GM12878 (cell line): ENCODE measurements around the gene RALB. TPM values are rescaled to one million over a fixed set of nuclear protein-coding genes. Genes with fewer than 3 reads are reported as not detected.

Experiments used
- ATAC-seq: fragments of 200-7000 bp; cut with Tn5 transposase; 3 replicates; pipeline ENCODE4 v1.9.1; 2020; ENCODE audit warnings: mild to moderate bottlenecking, moderate library complexity
- BruUV-seq: library from RNA; stranded (reverse); fragments of 400-500 nt; replicated peaks from 2 replicates; lab custom pipeline; 2021; lab: Mats Ljungman, UMichigan
- CTCF ChIA-PET: fragments of 300-600 bp; sonication (Branson Sonifier 250); formaldehyde crosslinking; extraction: SDS; loops from one replicate; lab custom pipeline; 2021; ENCODE audit warnings: inconsistent platforms; lab: Yijun Ruan, JAX
- POLR2A ChIA-PET: fragments of 350-600 bp; formaldehyde crosslinking; extraction: SDS; loops from one replicate; lab custom pipeline; 2021; ENCODE audit warnings: inconsistent platforms; lab: Charles Lee
- RAD21 ChIA-PET: fragments of 300-600 bp; sonication (Branson Sonifier 250); formaldehyde crosslinking; loops from one replicate; lab custom pipeline; 2023; ENCODE audit warnings: antibody characterized with exemption; ENCODE audit not compliant: unreplicated experiment; lab: Charles Lee
- SMC1A ChIA-PET: fragments of 300-600 bp; sonication (Branson Sonifier 250); formaldehyde crosslinking; loops from one replicate; lab custom pipeline; 2023; ENCODE audit not compliant: unreplicated experiment, uncharacterized antibody; lab: Charles Lee
- DNase-seq: peaks from one replicate; pipeline ENCODE4 v3.0.0-alpha.2; 2011; ENCODE audit warnings: low read depth, low spot score
- FAIRE-seq: peaks from 3 replicates; lab custom pipeline; 2011; peaks lifted over from hg19 to GRCh38; lab: Jason Lieb, UNC
- H2AFZ ChIP-seq: 2 replicates; pipeline ENCODE4 v1.6.0; 2011; ENCODE audit warnings: low read depth, low read length, control low read depth; ENCODE audit not compliant: control insufficient read depth
- H3K27ac ChIP-seq: 2 replicates; pipeline ENCODE4 v1.5.1; 2011; ENCODE audit warnings: control low read depth; ENCODE audit not compliant: control insufficient read depth, insufficient read depth
- H3K27me3 ChIP-seq, 2 experiments: replicated peaks in 1 of 2; 2 replicates each; pipeline versions ENCODE4 v1.6.0 to v1.6.1; 2011; ENCODE audit warnings: low read length in 1 of 2; ENCODE audit not compliant: control insufficient read depth in 2 of 2, insufficient read depth in 2 of 2
- H3K36me3 ChIP-seq, 2 experiments: 2 replicates each; pipeline ENCODE4 v1.5.1; 2011; ENCODE audit warnings: low read length in 1 of 2; ENCODE audit not compliant: control insufficient read depth in 2 of 2, insufficient read depth in 2 of 2
- H3K4me1 ChIP-seq: 2 replicates; pipeline ENCODE4 v1.6.1; 2011; ENCODE audit warnings: mild to moderate bottlenecking, low read length, moderate library complexity, mixed read lengths; ENCODE audit not compliant: control insufficient read depth, insufficient read depth
- H3K4me2 ChIP-seq: 2 replicates; pipeline ENCODE4 v1.6.0; 2011; ENCODE audit warnings: control low read depth; ENCODE audit not compliant: control insufficient read depth, insufficient read depth
- H3K4me3 ChIP-seq: fragments of 200-600 bp; sonication (generic); 2 replicates; pipeline ENCODE4 v1.5.1; 2016
- H3K79me2 ChIP-seq: 2 replicates; pipeline ENCODE4 v1.6.0; 2011; ENCODE audit warnings: low read length; ENCODE audit not compliant: control insufficient read depth, insufficient read depth
- H3K9ac ChIP-seq: 2 replicates; pipeline ENCODE4 v1.8.0; 2011; ENCODE audit warnings: low read length, control low read depth, mixed read lengths; ENCODE audit not compliant: control insufficient read depth, insufficient read depth
- H3K9me3 ChIP-seq: replicated peaks from 3 replicates; pipeline ENCODE4 v1.5.1; 2011; ENCODE audit warnings: mild to moderate bottlenecking, low read length; ENCODE audit not compliant: control insufficient read depth, insufficient read depth
- H4K20me1 ChIP-seq: 2 replicates; pipeline ENCODE4 v1.6.0; 2011; ENCODE audit not compliant: control insufficient read depth, insufficient read depth
- ATF2 ChIP-seq: IDR thresholded peaks from 2 replicates; pipeline ENCODE4 v1.6.1; 2012; ENCODE audit warnings: low read length, inconsistent platforms
- BHLHE40 ChIP-seq, 2 experiments: fragments of 450-650 bp in 1 of 2; IDR thresholded peaks; 2 replicates each; pipeline ENCODE4 v1.6.1; 2011 to 2017; ENCODE audit warnings: low read depth in 2 of 2, borderline replicate concordance in 1 of 2, improper control_type of control experiment in 1 of 2, low read length in 1 of 2, mild to moderate bottlenecking in 1 of 2
- BMI1 ChIP-seq: fragments of 450-650 bp; IDR thresholded peaks from 2 replicates; pipeline ENCODE4 v1.6.1; 2016; ENCODE audit warnings: mild to moderate bottlenecking, moderate library complexity, borderline replicate concordance
- EZH2 ChIP-seq: IDR thresholded peaks from 2 replicates; pipeline ENCODE4 v1.6.1; 2012; ENCODE audit warnings: low read depth, mild to moderate bottlenecking, control low read depth, inconsistent platforms, low read length, borderline replicate concordance; ENCODE audit not compliant: control insufficient read depth
- GATAD2B ChIP-seq: fragments of 450-650 bp; conservative IDR thresholded peaks from 2 replicates; pipeline ENCODE4 v1.6.1; 2017; ENCODE audit warnings: low read depth, mild to moderate bottlenecking, moderate library complexity
- HDAC6 ChIP-seq: fragments of 200-600 bp; sonication (generic); IDR thresholded peaks from one replicate; pipeline ENCODE4 v1.8.0; 2017; ENCODE audit warnings: antibody characterized with exemption; ENCODE audit not compliant: unreplicated experiment
- HDGF ChIP-seq: fragments of 450-650 bp; IDR thresholded peaks from 2 replicates; pipeline ENCODE4 v1.6.1; 2016; ENCODE audit warnings: antibody characterized with exemption
- KDM1A ChIP-seq: fragments of 200-600 bp; sonication (generic); IDR thresholded peaks from 2 replicates; pipeline ENCODE4 v1.6.1; 2016; ENCODE audit warnings: borderline replicate concordance
- LARP7 ChIP-seq: fragments of 450-650 bp; IDR thresholded peaks from 2 replicates; pipeline ENCODE4 v1.6.1; 2017; ENCODE audit warnings: mild to moderate bottlenecking
- MEF2B ChIP-seq: fragments of 450-650 bp; IDR thresholded peaks from 2 replicates; pipeline ENCODE4 v1.6.1; 2018; ENCODE audit warnings: mild to moderate bottlenecking, moderate library complexity; ENCODE audit not compliant: partially characterized antibody, poor library complexity, severe bottlenecking
- PKNOX1 ChIP-seq: fragments of 450-650 bp; IDR thresholded peaks from 2 replicates; pipeline ENCODE4 v1.6.1; 2016; ENCODE audit warnings: mild to moderate bottlenecking
- POU2F2 ChIP-seq: IDR thresholded peaks from 3 replicates; pipeline ENCODE4 v1.6.1; 2011; ENCODE audit warnings: low read depth, mild to moderate bottlenecking, low read length, borderline replicate concordance
- RAD51 ChIP-seq: fragments of 450-650 bp; IDR thresholded peaks from 2 replicates; pipeline ENCODE4 v1.6.1; 2016; ENCODE audit warnings: moderate library complexity, mild to moderate bottlenecking, inconsistent platforms
- RBBP5 ChIP-seq: fragments of 200-600 bp; sonication (generic); conservative IDR thresholded peaks from 2 replicates; pipeline ENCODE4 v1.6.1; 2016
- SMAD1 ChIP-seq: fragments of 450-650 bp; IDR thresholded peaks from 2 replicates; pipeline ENCODE4 v1.6.1; 2018; ENCODE audit warnings: mild to moderate bottlenecking, low read depth; ENCODE audit not compliant: partially characterized antibody
- SP1 ChIP-seq: IDR thresholded peaks from one replicate; pipeline ENCODE4 v1.6.1; 2011; ENCODE audit warnings: low read depth, low read length
- TAF1 ChIP-seq: IDR thresholded peaks from 2 replicates; pipeline ENCODE4 v1.6.1; 2011; ENCODE audit warnings: mild to moderate bottlenecking, low read depth, low read length, borderline replicate concordance
- TBL1XR1 ChIP-seq: IDR thresholded peaks from 2 replicates; pipeline ENCODE4 v1.6.1; 2012; ENCODE audit warnings: low read depth, low read length, improper control_type of control experiment
- TCF12 ChIP-seq: IDR thresholded peaks from 2 replicates; pipeline ENCODE4 v1.6.1; 2011; ENCODE audit warnings: low read depth, mild to moderate bottlenecking, low read length
- YY1 ChIP-seq: IDR thresholded peaks from 2 replicates; pipeline ENCODE4 v1.6.1; 2011; ENCODE audit warnings: low read depth, mild to moderate bottlenecking, low read length
- WGBS: methylation state at CpG from one replicate; pipeline ENCODE4 v1.1.6; 2016; ENCODE audit warnings: low lambda C conversion rate; ENCODE audit not compliant: insufficient replicate concordance, insufficient coverage; ENCODE audit errors: missing lambda C conversion rate; 5-methylcytosine and 5-hydroxymethylcytosine counted together
- in situ Hi-C: fragments of 300-500 bp; cut with MboI; formaldehyde crosslinking; loops from 9 replicates; pipeline ENCODE4 v1.14.3; 2018; ENCODE audit warnings: mixed read lengths
- intact Hi-C: fragments of 100-400 bp; cut with micrococcal nuclease; formaldehyde crosslinking; loops from one replicate; pipeline ENCODE4 v1.14.2; 2022; ENCODE audit not compliant: unreplicated experiment
- polyA plus RNA-seq, 11 experiments: library from polyadenylated mRNA; depleted of rRNA in 4 of 11; unstranded in 6 of 11; stranded (reverse) in 5 of 11; fragments of >200 nt; fragmentation: Nextera tagmentation in 4 of 11; fragmentation: Illumina TruSeq in 1 of 11; extraction: Ambion mirVana in 4 of 11; extraction: Trizol in 1 of 11; gene quantifications; 1 replicate in 1 of 11; 2 replicates in 10 of 11; pipeline versions ENCODE4 v1.2.1 to v1.2.3, GENCODE V29; 2011 to 2016; ENCODE audit warnings: inconsistent platforms in 2 of 11, missing spikeins in 2 of 11, low read depth in 1 of 11
- total RNA-seq, 4 experiments: library from RNA; depleted of rRNA in 3 of 4; stranded (reverse); fragments of >200 nt in 3 of 4; fragmentation: Illumina TruSeq in 1 of 4; extraction: Trizol in 1 of 4; gene quantifications; 2 replicates each; pipeline versions ENCODE4 v1.2.1 to v1.2.3, GENCODE V29; 2013 to 2021

The RALB gene
- total and polyA plus RNA-seq, 10 of the 15 experiments (the other 5 are each of a cell fraction or from before 2014, with no cell fraction given), result 8.3 to 54.0 (median 24.2) TPM

DNA sequence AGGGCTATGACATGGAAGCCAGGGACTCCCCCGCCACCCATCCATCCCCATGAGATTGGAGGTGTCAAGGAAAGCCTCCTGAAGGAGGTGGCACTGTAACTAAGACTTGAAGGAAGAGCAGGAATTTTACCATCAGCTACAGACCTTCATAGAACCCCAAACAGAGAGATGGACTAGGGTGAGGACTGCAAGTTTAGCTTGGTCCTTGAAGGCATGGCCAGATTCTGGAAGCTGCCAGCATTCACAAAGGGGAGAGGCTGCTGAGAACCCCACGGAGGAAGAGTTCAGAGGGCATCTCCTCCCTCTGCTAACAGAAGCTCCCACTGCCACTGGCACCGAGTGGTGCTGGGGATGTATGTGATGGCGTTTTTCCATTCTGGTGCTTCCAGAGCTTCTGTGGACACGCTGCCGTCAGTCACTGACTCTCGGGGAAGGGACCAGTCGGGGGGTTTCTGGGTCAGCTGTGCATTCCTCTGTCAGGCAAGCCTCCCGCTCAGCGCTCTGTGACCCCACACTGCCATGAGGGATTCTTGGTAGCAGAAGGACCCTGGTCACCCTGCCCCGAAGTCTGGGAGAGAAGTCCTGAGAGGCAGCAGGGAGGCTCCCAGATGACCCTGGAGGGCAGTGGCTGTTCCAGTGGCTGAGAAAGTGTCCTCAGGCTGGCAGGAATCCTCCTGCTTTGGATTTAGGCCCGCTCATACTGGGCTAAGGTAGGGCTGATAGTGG, 47.5 kb upstream of the RALB start:
- ChIA-PET CTCF (interaction anchor here (1.0 to 6.1 kb wide), 4 partner anchors 24 to 346 kb away, joined by 3 to 63 read pairs (median 3); no protein-coding TSS in a partner anchor), POLR2A (no interaction called here), RAD21 (interaction anchor here (0.9 to 6.3 kb wide), 2 partner anchors 105 to 107 kb away, joined by 4 to 50 read pairs; no protein-coding TSS in a partner anchor), SMC1A (interaction anchor here (1.1 to 3.3 kb wide), 3 partner anchors 9 to 108 kb away, joined by 4 to 29 read pairs (median 4); no protein-coding TSS in a partner anchor)
- BruUV-seq, result no TSS peak
- Histone ChIP-seq H4K20me1 (no peaks in the 10 kb centered on the region), H3K27ac (no peak overlapping the region), H3K4me3 (no peak overlapping the region), H3K79me2 (no peaks in the 10 kb centered on the region), H3K36me3 (no peaks in the 10 kb centered on the region), H3K27me3 (no peaks in the 10 kb centered on the region), H2AFZ (no peak overlapping the region), H3K4me2 (no peak overlapping the region), H3K4me1 (peaks cover 5% of the 10 kb centered on the region), H3K9ac (no peak overlapping the region), H3K9me3 (no peaks in the 10 kb centered on the region)
- FAIRE-seq (no peak), ATAC-seq (no peak), DNase-seq (no peak)
- TF ChIP-seq TBL1XR1 (no peak), LARP7 (no peak), RAD51 (no peak), HDAC6 (no peak), RBBP5 (no peak), ATF2 (no peak), MEF2B (no peak), HDGF (no peak), BHLHE40 (IDR thresholded peaks at IDR 0.05; ENCODE audit: borderline replicate concordance in 1 of 2, low read depth in 2 of 2, low read length in 1 of 2) (no peak), POU2F2 (no peak), PKNOX1 (no peak), SP1 (no peak), GATAD2B (no peak), TAF1 (no peak), KDM1A (no peak), TCF12 (no peak), YY1 (no peak), EZH2 (no peak), BMI1 (no peak), SMAD1 (no peak)
- intact Hi-C loops, result no loop called here
- in situ Hi-C loops, result loop anchor here (25.0 kb wide), 1 partner anchor 482 kb away; no protein-coding TSS in a partner anchor
- WGBS, result 76% methylated on average over 12 of the region's 12 CpGs
